Ovary (tissue), 9 donors: ENCODE results near the gene TEX44. TPM values are rescaled to one million over a fixed set of nuclear protein-coding genes. Genes with fewer than 3 reads are reported as not detected.
A peak's percentile ranks its signal among the peaks of the same experiment; 100 is the strongest.

Experiments
- DNase-seq, 5 donors: peaks; one replicate each; pipeline ENCODE4 v3.0.0-alpha.2; 2019 to 2020
- H3K27ac ChIP-seq, 2 donors: fragments of 200-600 bp; one replicate each; pipeline versions ENCODE4 v1.5.1 to v1.8.0; 2019 to 2022
- H3K27me3 ChIP-seq: fragments of 200-600 bp; one replicate; pipeline ENCODE4 v1.8.0; 2022
- H3K36me3 ChIP-seq: fragments of 200-600 bp; sonication (generic); one replicate; pipeline ENCODE4 v1.5.1; 2019
- H3K4me1 ChIP-seq: one replicate; pipeline ENCODE4 v1.8.1; 2013; ENCODE audit warnings: mild to moderate bottlenecking, moderate library complexity; ENCODE audit not compliant: insufficient read depth
- H3K4me3 ChIP-seq: fragments of 200-600 bp; sonication (generic); one replicate; pipeline ENCODE4 v1.5.1; 2017
- H3K9me3 ChIP-seq, 2 donors: fragments of 200-600 bp in 1 of 2; sonication (generic) in 1 of 2; one replicate each; pipeline versions ENCODE4 v1.5.1 to v1.8.1; 2013 to 2019; ENCODE audit warnings: mild to moderate bottlenecking in 1 of 2, moderate library complexity in 1 of 2
- EP300 ChIP-seq: sonication (generic); formaldehyde crosslinking; IDR thresholded peaks from one replicate; pipeline ENCODE4 v1.6.1; 2017; ENCODE audit warnings: antibody characterized with exemption
- POLR2A ChIP-seq: fragments of 450-650 bp; IDR thresholded peaks from one replicate; pipeline ENCODE4 v1.6.1; 2017; ENCODE audit warnings: antibody characterized with exemption, mild to moderate bottlenecking, moderate library complexity
- WGBS, 3 donors: extraction: QIAGEN DNeasy Blood & Tissue Kit in 1 of 3; methylation state at CpG; one replicate each; pipeline versions ENCODE4 v1.1.5 to v1.1.7; 2013 to 2017; 5-methylcytosine and 5-hydroxymethylcytosine counted together
- intact Hi-C, 4 donors: fragments of 100-400 bp; cut with DNase I; formaldehyde crosslinking; loops; one replicate each; pipeline versions ENCODE4 v1.11.0 to v1.15.1; 2022 to 2023
- polyA plus RNA-seq, 2 donors: library from polyadenylated mRNA; stranded (reverse); fragments of 200-250 nt in 1 of 2; fragments of 350-450 nt in 1 of 2; fragmentation: Illumina TruSeq in 1 of 2; extraction: RNeasy Lipid Tissue Mini Kit (QIAGEN cat#74804) in 1 of 2; gene quantifications; one replicate each; pipeline ENCODE4 v1.2.3, GENCODE V29; 2013 to 2014
- total RNA-seq, 7 donors: library from RNA; depleted of rRNA in 2 of 7; stranded (reverse); fragments of >200 nt in 2 of 7; fragmentation: NEBNext Ultra II Directional in 3 of 7; extraction: Animal tissue kit (Norgen Biotek cat#: 25700) in 3 of 7; gene quantifications; one replicate each; pipeline versions ENCODE4 v1.1.0 to v1.2.4, GENCODE V29; 2016 to 2023
- TF ChIP-seq, protein P1 (sequence below), 3 donors: fragments of 450-650 bp in 2 of 3; fragments of 200-600 bp in 1 of 3; IDR thresholded peaks; one replicate each; pipeline versions ENCODE4 v1.5.1 to v1.8.0; 2016 to 2022; ENCODE audit warnings: antibody characterized with exemption in 3 of 3, mild to moderate bottlenecking in 1 of 3
- donor health status: DM: no; HTN: no; CAD: no; lungs with moderate emphysema.
- donor health status: DM: no; HTN: no; CAD: no.
- donor health status: Bipolar disorder and iron deficiency.
- donor health status: DM: yes; HTN: yes; CAD: no.
- donor health status: DM: no; HTN: no; CAD: no.
- donor health status: DM: yes; HTN: yes; CAD: no.

The TEX44 gene
- total and polyA plus RNA-seq, 9 donors: not detected

DNA sequence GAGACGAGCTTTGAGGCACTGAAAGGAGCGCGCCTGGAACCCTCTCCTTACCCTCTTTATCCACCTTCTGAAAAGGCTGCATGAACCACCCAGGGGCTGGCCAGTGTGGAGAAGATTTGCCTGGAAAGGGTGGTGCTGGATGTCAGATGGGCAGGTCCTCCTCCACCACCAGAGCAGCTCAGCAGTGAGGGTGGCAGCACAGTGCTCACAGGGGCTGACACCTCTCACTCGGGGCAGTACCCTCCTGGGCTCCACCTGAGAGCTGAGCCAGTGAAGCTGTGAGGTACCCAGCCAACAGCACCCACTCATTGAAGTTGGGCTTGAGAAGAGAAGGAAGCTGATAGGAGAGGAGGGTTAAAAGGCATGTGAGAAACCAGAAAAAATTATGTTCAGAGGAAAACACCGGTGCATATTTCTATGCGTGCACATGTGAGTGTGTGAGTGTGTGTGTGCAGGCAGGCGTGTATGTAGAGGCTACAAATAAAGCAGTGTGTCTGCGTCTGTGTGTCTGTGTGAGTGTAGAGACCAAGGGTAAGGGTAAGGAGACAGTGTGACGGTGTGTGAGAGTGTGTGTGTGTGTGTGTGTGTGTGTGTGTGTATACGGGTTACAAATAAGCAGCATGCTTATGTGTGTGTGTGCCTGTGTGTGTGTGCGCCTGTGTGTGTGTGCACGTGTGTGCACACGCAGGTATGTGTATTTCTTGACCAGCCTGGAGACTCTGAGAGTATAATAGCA lies 40.7 kb downstream of the TEX44 start:
- 82 to 88% (median 83%) methylated on average over 13 of the region's 13 CpGs for WGBS, 3 donors
- TF ChIP-seq, protein P1, sequence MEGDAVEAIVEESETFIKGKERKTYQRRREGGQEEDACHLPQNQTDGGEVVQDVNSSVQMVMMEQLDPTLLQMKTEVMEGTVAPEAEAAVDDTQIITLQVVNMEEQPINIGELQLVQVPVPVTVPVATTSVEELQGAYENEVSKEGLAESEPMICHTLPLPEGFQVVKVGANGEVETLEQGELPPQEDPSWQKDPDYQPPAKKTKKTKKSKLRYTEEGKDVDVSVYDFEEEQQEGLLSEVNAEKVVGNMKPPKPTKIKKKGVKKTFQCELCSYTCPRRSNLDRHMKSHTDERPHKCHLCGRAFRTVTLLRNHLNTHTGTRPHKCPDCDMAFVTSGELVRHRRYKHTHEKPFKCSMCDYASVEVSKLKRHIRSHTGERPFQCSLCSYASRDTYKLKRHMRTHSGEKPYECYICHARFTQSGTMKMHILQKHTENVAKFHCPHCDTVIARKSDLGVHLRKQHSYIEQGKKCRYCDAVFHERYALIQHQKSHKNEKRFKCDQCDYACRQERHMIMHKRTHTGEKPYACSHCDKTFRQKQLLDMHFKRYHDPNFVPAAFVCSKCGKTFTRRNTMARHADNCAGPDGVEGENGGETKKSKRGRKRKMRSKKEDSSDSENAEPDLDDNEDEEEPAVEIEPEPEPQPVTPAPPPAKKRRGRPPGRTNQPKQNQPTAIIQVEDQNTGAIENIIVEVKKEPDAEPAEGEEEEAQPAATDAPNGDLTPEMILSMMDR (IDR thresholded peaks at IDR 0.05): no peak
- TF ChIP-seq POLR2A: no peak
- no peak for TF ChIP-seq EP300
- H3K36me3 ChIP-seq: no peaks in the 10 kb centered on the region
- no peaks in the 10 kb centered on the region for H3K27me3 ChIP-seq
- H3K27ac ChIP-seq: no peak overlapping the region
- intact Hi-C loops: no loop called here
- no peak overlapping the region for H3K4me3 ChIP-seq
- no peaks in the 10 kb centered on the region for H3K4me1 ChIP-seq
- DNase-seq: no peak
- H3K9me3 ChIP-seq: no peaks in the 10 kb centered on the region

- 81 to 94% (median 91%) methylated on average over 2 of the region's 2 CpGs for WGBS, 3 donors
- no peaks in the 10 kb centered on the region for H3K9me3 ChIP-seq
- H3K4me3 ChIP-seq: no peak overlapping the region
- no peak for DNase-seq
- H3K36me3 ChIP-seq: no peaks in the 10 kb centered on the region
- no peak overlapping the region for H3K27ac ChIP-seq
- TF ChIP-seq, protein P1 (IDR thresholded peaks at IDR 0.05): no peak
- TF ChIP-seq EP300: no peak
- no peak for TF ChIP-seq POLR2A
- no peaks in the 10 kb centered on the region for H3K27me3 ChIP-seq
- intact Hi-C loops: no loop called here
- no peaks in the 10 kb centered on the region for H3K4me1 ChIP-seq
These were observed 41.7 kb downstream of the TEX44 start for GRCh38 chr2:231634412-231634811.

DNA sequence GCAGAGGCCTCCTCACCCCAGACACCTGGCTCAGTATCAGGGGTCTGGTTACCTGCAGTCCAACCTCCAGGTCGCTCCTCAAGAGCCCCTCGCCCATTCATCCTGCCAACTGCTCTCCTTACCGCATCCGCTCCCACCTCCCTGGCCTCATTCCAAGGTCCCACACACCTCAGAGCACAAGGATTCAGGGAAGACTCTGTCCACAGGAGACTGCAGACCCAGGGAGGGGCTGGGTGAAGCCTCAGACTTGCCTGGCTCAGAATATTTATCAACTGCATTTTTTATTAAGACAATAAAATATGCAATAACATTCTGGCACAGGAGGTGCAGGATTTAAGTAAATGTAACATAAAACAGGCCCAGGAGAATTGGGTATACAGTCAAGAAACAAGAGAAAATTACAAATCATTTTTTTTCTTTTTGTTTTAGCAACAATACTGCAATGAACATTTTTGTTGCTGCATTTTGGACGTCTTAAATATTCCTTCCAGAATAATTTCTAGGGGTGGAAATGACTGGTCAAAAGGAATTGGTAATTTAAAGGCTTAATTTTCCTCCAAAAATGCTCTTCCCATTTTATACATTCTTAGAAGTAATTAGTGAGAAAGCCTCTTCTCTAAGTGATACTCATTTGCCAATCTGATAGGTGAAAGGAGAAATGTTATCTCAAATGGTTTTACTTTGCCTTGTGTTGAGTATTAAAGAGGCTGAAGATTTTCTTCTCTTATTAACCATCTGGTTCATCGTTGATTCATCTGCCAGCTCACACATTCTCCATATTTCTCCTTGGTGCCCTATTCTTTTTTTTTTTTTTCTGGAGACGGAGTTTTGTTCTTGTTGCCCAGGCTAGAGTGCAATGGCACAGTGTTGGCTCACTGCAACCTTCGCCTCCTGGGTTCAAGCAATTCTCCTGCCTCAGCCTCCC lies 42.5 kb downstream of the TEX44 start:
- intact Hi-C loops: no loop called here
- Histone ChIP-seq H3K27ac (no peak overlapping the region), H3K4me3 (no peak overlapping the region), H3K36me3 (no peaks in the 10 kb centered on the region), H3K9me3 (no peaks in the 10 kb centered on the region), H3K27me3 (no peaks in the 10 kb centered on the region), H3K4me1 (no peaks in the 10 kb centered on the region)
- TF ChIP-seq POLR2A (no peak), EP300 (no peak)
- TF ChIP-seq, protein P1 (IDR thresholded peaks at IDR 0.05): no peak
- WGBS, 3 donors: 63 to 70% (median 68%) methylated on average over 8 of the region's 8 CpGs
- no peak for DNase-seq

- 20 to 28% (median 28%) methylated on average over 6 of the region's 6 CpGs for WGBS, 3 donors
- DNase-seq: no peak
- intact Hi-C loops: no loop called here
- peak overlapping the region; percentile 44 to 48 for H3K27ac ChIP-seq
- TF ChIP-seq POLR2A (no peak), EP300 (no peak)
- TF ChIP-seq, protein P1 (IDR thresholded peaks at IDR 0.05): no peak
- H3K4me3 ChIP-seq: no peak overlapping the region
- H3K36me3 ChIP-seq: no peaks in the 10 kb centered on the region
- no peaks in the 10 kb centered on the region for H3K27me3 ChIP-seq
- H3K9me3 ChIP-seq: no peaks in the 10 kb centered on the region
- peaks cover 4% of the 10 kb centered on the region for H3K4me1 ChIP-seq
These were observed 47.6 kb downstream of the TEX44 start for GRCh38 chr2:231640241-231640640.
